HEK293T (cell line): ENCODE data around the gene FGF2.

Source experiments
- CTCF ChIA-PET: fragments of 350-600 bp; formaldehyde crosslinking; extraction: SDS; loops from one replicate; lab custom pipeline; 2021; ENCODE audit warnings: antibody characterized with exemption, inconsistent platforms; lab: Yijun Ruan, JAX
- POLR2A ChIA-PET: fragments of 350-600 bp; formaldehyde crosslinking; extraction: SDS; loops from one replicate; lab custom pipeline; 2020; ENCODE audit warnings: antibody characterized with exemption, inconsistent platforms; lab: Yijun Ruan, JAX
- DNase-seq: peaks from one replicate; pipeline ENCODE4 v3.0.0; 2012; ENCODE audit warnings: mixed read lengths; ENCODE audit errors: extremely low spot score
- ARNT ChIP-seq: fragments of 450-650 bp; IDR thresholded peaks from 2 replicates; pipeline ENCODE4 v1.6.1; 2017; ENCODE audit warnings: mild to moderate bottlenecking
- BHLHE40 ChIP-seq: fragments of 450-650 bp; IDR thresholded peaks from 2 replicates; pipeline ENCODE4 v1.6.1; 2016; ENCODE audit warnings: mild to moderate bottlenecking, moderate library complexity, borderline replicate concordance
- CTBP1 ChIP-seq: fragments of 450-650 bp; IDR thresholded peaks from 2 replicates; pipeline ENCODE4 v1.6.1; 2016; ENCODE audit warnings: borderline replicate concordance
- ELF4 ChIP-seq: fragments of 450-650 bp; IDR thresholded peaks from 2 replicates; pipeline ENCODE4 v1.6.1; 2017; ENCODE audit warnings: antibody characterized with exemption
- FOXA1 ChIP-seq: fragments of 450-650 bp; IDR thresholded peaks from 2 replicates; pipeline ENCODE4 v1.6.1; 2016; ENCODE audit warnings: mild to moderate bottlenecking
- FOXK2 ChIP-seq: fragments of 450-650 bp; IDR thresholded peaks from 2 replicates; pipeline ENCODE4 v1.6.1; 2016; ENCODE audit warnings: mild to moderate bottlenecking
- FOXM1 ChIP-seq: fragments of 450-650 bp; IDR thresholded peaks from 2 replicates; pipeline ENCODE4 v1.6.1; 2017; ENCODE audit warnings: mild to moderate bottlenecking, borderline replicate concordance
- HDGF ChIP-seq: fragments of 450-650 bp; IDR thresholded peaks from 2 replicates; pipeline ENCODE4 v1.6.1; 2017; ENCODE audit warnings: antibody characterized with exemption, borderline replicate concordance
- L3MBTL2 ChIP-seq: fragments of 450-650 bp; conservative IDR thresholded peaks from 2 replicates; pipeline ENCODE4 v1.6.1; 2016; ENCODE audit warnings: mild to moderate bottlenecking
- LEF1 ChIP-seq: fragments of 450-650 bp; IDR thresholded peaks from 2 replicates; pipeline ENCODE4 v1.6.1; 2017; ENCODE audit warnings: mild to moderate bottlenecking, borderline replicate concordance
- NFRKB ChIP-seq: fragments of 450-650 bp; IDR thresholded peaks from 2 replicates; pipeline ENCODE4 v1.6.1; 2016; ENCODE audit warnings: mild to moderate bottlenecking, moderate library complexity
- PKNOX1 ChIP-seq: fragments of 450-650 bp; IDR thresholded peaks from 2 replicates; pipeline ENCODE4 v1.6.1; 2016
- SP1 ChIP-seq: fragments of 450-650 bp; IDR thresholded peaks from 2 replicates; pipeline ENCODE4 v1.6.1; 2017
- SUZ12 ChIP-seq: fragments of 450-650 bp; IDR thresholded peaks from 2 replicates; pipeline ENCODE4 v1.6.1; 2016; ENCODE audit warnings: mild to moderate bottlenecking
- TARDBP ChIP-seq: fragments of 450-650 bp; IDR thresholded peaks from 2 replicates; pipeline ENCODE4 v1.6.1; 2016
- ZNF384 ChIP-seq: fragments of 450-650 bp; IDR thresholded peaks from 2 replicates; pipeline ENCODE4 v1.6.1; 2016

Gene FGF2

GRCh38 chr4:122903766-122904288, 77.2 kb downstream of the FGF2 start:
- DNase-seq, result no peak

GRCh38 chr4:122906859-122907305, 80.3 kb downstream of the FGF2 start:
- no peak for DNase-seq
- no peak for TF ChIP-seq LEF1
- no peak for TF ChIP-seq HDGF
- no peak for TF ChIP-seq CTBP1
- no peak for TF ChIP-seq FOXM1
- ChIA-PET POLR2A (no interaction called here), CTCF (no interaction called here)

More at GRCh38 chr4:122903766-122904288, 77.2 kb downstream of the FGF2 start:
- ChIA-PET CTCF (no interaction called here), POLR2A (interaction anchor here (1.0 kb wide), 1 partner anchor 17 kb away, joined by 3 read pairs; no protein-coding TSS in a partner anchor)
- no peak for TF ChIP-seq SUZ12

- TF ChIP-seq SP1, result no peak
- no peak for TF ChIP-seq LEF1
- TF ChIP-seq L3MBTL2, result no peak
- no peak for TF ChIP-seq ZNF384
- TF ChIP-seq ARNT, result no peak
- no peak for TF ChIP-seq PKNOX1
- no peak for TF ChIP-seq SUZ12
- TF ChIP-seq HDGF, result no peak
- no peak for TF ChIP-seq FOXK2
- no peak for TF ChIP-seq FOXA1
Observed at GRCh38 chr4:122908223-122908622, 81.6 kb downstream of the FGF2 start.

GRCh38 chr4:122909683-122910082, 83.1 kb downstream of the FGF2 start:
- TF ChIP-seq ARNT (no peak), ELF4 (no peak), FOXA1 (no peak), SUZ12 (no peak), SP1 (no peak), CTBP1 (no peak), BHLHE40 (no peak), HDGF (no peak), TARDBP (no peak), PKNOX1 (no peak)
- POLR2A ChIA-PET, result no interaction called here
- CTCF ChIA-PET, result no interaction called here
- DNase-seq, result no peak

More at GRCh38 chr4:122908223-122908622, 81.6 kb downstream of the FGF2 start:
- POLR2A ChIA-PET, result no interaction called here
- no peak for DNase-seq
- CTCF ChIA-PET, result no interaction called here

GRCh38 chr4:122911588-122911987, 85.0 kb downstream of the FGF2 start:
- ChIA-PET CTCF (no interaction called here), POLR2A (no interaction called here)
- DNase-seq, result no peak
- no peak for TF ChIP-seq ZNF384
- TF ChIP-seq TARDBP, result no peak
- TF ChIP-seq SUZ12, result no peak
- TF ChIP-seq SP1, result no peak
- TF ChIP-seq FOXA1, result no peak

- no peak for TF ChIP-seq FOXK2
- no peak for TF ChIP-seq HDGF
- no peak for TF ChIP-seq SUZ12
- no peak for TF ChIP-seq CTBP1
- no peak for TF ChIP-seq FOXA1
- no peak for TF ChIP-seq PKNOX1
- TF ChIP-seq NFRKB, result no peak
- TF ChIP-seq LEF1, result no peak
- TF ChIP-seq SP1, result no peak
- TF ChIP-seq TARDBP, result no peak
- no peak for TF ChIP-seq ELF4
- TF ChIP-seq BHLHE40, result no peak
- ChIA-PET CTCF (no interaction called here), POLR2A (no interaction called here)
- DNase-seq, result no peak
Observed at GRCh38 chr4:122912810-122913575, 86.4 kb downstream of the FGF2 start.
